GM19324 (cell line): ENCODE data around the gene GABBR1.

Source experiments
- ATAC-seq: cut with Tn5 transposase; IDR thresholded peaks from one replicate; pipeline ENCODE4 v1.9.1; 2021; ENCODE audit warnings: mild to moderate bottlenecking, moderate library complexity; ENCODE audit not compliant: unreplicated experiment, low FRiP score

Gene GABBR1

GRCh38 chr6:29530671-29531310 lies 102.2 kb downstream of the GABBR1 start:
- ATAC-seq: no peak

- ATAC-seq: no peak
Measured at GRCh38 chr6:29529956-29530355, 103.0 kb downstream of the GABBR1 start.

GRCh38 chr6:29528988-29529560 lies 103.9 kb downstream of the GABBR1 start:
- ATAC-seq: no peak

GRCh38 chr6:29528300-29528931 lies 104.6 kb downstream of the GABBR1 start:
- ATAC-seq: no peak

- no peak for ATAC-seq
Measured at GRCh38 chr6:29527564-29527963, 105.4 kb downstream of the GABBR1 start.

- ATAC-seq: no peak
Measured at GRCh38 chr6:29527126-29527525, 105.9 kb downstream of the GABBR1 start.

GRCh38 chr6:29525311-29525639 lies 107.7 kb downstream of the GABBR1 start:
- ATAC-seq: no peak

GRCh38 chr6:29524444-29525310 lies 108.3 kb downstream of the GABBR1 start:
- no peak for ATAC-seq

- ATAC-seq: no peak
Measured at GRCh38 chr6:29524044-29524443, 108.9 kb downstream of the GABBR1 start.

- ATAC-seq: no peak
Measured at GRCh38 chr6:29522227-29522626, 110.8 kb downstream of the GABBR1 start.

- ATAC-seq: no peak
Measured at GRCh38 chr6:29521006-29521680, 111.8 kb downstream of the GABBR1 start.

- ATAC-seq: no peak
Measured at GRCh38 chr6:29520232-29520631, 112.8 kb downstream of the GABBR1 start.

- no peak for ATAC-seq
Measured at GRCh38 chr6:29519291-29520010, 113.5 kb downstream of the GABBR1 start.

- no peak for ATAC-seq
Measured at GRCh38 chr6:29517728-29518440, 115.1 kb downstream of the GABBR1 start.

GRCh38 chr6:29517245-29517644 lies 115.7 kb downstream of the GABBR1 start:
- no peak for ATAC-seq

GRCh38 chr6:29516108-29516507 lies 116.9 kb downstream of the GABBR1 start:
- no peak for ATAC-seq

- ATAC-seq: no peak
Measured at GRCh38 chr6:29510746-29511300, 122.2 kb downstream of the GABBR1 start.

GRCh38 chr6:29510202-29510601 lies 122.8 kb downstream of the GABBR1 start:
- no peak for ATAC-seq
